GM10266 (cell line): Measurements from ENCODE around the gene TMEM147.
"Not testable (repeated sequence)": the region's sequence is repeated elsewhere in the genome, so short reads cannot be mapped to it uniquely, and the experiment has no call there.

Experiments
- DNase-seq: peaks from one replicate; pipeline ENCODE4 v3.0.0; 2012; ENCODE audit errors: extremely low spot score
- CTCF ChIP-seq: IDR thresholded peaks from 2 replicates; pipeline ENCODE4 v1.5.1; 2012; ENCODE audit warnings: mild to moderate bottlenecking, low read depth; ENCODE audit not compliant: control insufficient read depth, insufficient read depth; ENCODE audit errors: missing control alignments

Gene TMEM147

GRCh38 chr19:35585848-35586247 lies 40.4 kb downstream of the TMEM147 start, which contains the start of gene PMIS2:
Gene PMIS2 (plus strand): TSS chr19:35586173. CDS start chr19:35586260, 87 bp downstream.
- no peak for DNase-seq
- no peak for TF ChIP-seq CTCF

- no peak for DNase-seq
- TF ChIP-seq CTCF, result no peak
Observed at GRCh38 chr19:35587321-35587720, 41.9 kb downstream of the TMEM147 start.

- no peak for DNase-seq
- no peak for TF ChIP-seq CTCF
Observed at GRCh38 chr19:35590875-35591274, 45.4 kb downstream of the TMEM147 start.

GRCh38 chr19:35592226-35592625 lies 46.8 kb downstream of the TMEM147 start:
- DNase-seq, result peak; percentile 61
- peak; percentile 53 for TF ChIP-seq CTCF

- not testable (repeated sequence) for DNase-seq
Observed at GRCh38 chr19:35595026-35595425, 49.6 kb downstream of the TMEM147 start.

- no peak for DNase-seq
- no peak for TF ChIP-seq CTCF
Observed at GRCh38 chr19:35595928-35596327, 50.5 kb downstream of the TMEM147 start.

- no peak for TF ChIP-seq CTCF
- peak; percentile 83 for DNase-seq
Observed at GRCh38 chr19:35596366-35596999, 51.1 kb downstream of the TMEM147 start.
